HT1080 (cell line): ENCODE measurements around the gene SPRN. TPM values are rescaled to one million over a fixed set of nuclear protein-coding genes. Genes with fewer than 3 reads are reported as not detected.
A peak's percentile ranks its signal among the peaks of the same experiment; 100 is the strongest.
"Not testable (repeated sequence)": the region's sequence is repeated elsewhere in the genome, so short reads cannot be mapped to it uniquely, and the experiment has no call there.

Experiments used
- DNase-seq: peaks from one replicate; pipeline ENCODE4 v3.0.0-alpha.2; 2015; ENCODE audit warnings: low read depth
- total RNA-seq: library from RNA; depleted of rRNA; stranded (reverse); fragments of >200 nt; shearing (Covaris generic); gene quantifications from 2 replicates; pipeline ENCODE4 v1.2.3, GENCODE V29; 2014

SPRN gene
- total RNA-seq, 1 experiment from 2014 or later = not detected

- no peak for DNase-seq
Observed at GRCh38 chr10:133388973-133389818, 35.2 kb downstream of the SPRN start.

- DNase-seq = peak; percentile 23
Observed at GRCh38 chr10:133388236-133388972, 36.0 kb downstream of the SPRN start.

DNA sequence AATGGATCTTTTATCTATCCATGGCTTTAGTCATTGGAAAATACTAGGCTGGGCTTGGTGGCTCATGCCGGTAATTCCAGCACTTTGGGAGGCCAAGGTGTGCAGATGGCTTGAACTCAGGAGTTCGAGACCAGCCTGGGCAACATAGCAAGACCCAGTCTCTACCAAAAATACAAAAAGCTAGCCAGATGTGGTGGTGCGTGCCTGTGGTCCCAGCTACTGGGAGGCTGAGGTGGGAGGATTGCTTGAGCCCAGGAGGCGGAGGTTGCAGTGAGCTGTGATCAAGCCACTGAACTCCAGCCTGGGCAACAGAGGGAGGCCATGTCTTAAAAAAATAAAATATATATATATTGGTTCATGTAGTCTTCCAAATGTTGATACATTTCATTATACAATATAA is 37.5 kb downstream of the SPRN start:
- DNase-seq = not testable (repeated sequence)

DNA sequence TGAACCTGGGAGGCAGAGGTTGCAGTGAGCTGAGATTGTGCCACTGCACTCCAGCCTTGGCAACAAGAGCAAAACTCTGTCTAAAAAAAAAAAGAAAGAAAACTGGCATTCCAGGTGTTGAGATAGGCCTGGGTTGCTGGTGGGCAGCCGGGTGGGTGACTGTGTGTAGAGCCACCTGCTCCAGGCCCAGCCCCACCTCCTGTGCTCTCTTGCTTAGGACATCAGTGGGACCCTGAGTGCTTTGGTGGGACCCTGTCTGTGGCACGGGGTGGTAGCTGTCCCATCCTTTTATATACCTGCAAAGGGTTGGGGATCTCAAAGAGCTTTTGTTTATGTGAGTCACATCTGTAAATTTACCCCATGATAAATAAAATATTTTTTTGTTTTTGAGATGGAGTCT is 39.2 kb downstream of the SPRN start:
- DNase-seq = no peak

DNA sequence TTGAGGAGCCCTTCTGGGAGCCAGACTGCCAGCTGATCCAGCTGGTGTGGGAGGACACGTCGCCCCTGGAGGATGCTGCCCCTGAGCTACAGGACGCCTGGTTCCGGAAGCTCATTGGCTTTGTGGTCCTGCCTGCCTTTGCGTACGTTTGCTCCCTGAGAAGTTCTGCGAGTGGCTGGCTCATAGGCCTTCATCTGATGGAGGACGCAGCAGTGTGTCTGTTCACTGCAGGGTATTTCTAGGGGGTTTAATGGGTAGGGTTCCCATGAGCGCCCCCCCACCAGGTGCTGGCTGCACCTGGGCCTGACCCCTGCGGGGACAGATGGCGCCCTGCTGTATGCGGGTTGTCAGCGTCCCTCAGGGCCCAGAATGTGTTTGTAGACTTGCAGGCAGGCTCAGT is 40.4 kb downstream of the SPRN start:
- no peak for DNase-seq

DNA sequence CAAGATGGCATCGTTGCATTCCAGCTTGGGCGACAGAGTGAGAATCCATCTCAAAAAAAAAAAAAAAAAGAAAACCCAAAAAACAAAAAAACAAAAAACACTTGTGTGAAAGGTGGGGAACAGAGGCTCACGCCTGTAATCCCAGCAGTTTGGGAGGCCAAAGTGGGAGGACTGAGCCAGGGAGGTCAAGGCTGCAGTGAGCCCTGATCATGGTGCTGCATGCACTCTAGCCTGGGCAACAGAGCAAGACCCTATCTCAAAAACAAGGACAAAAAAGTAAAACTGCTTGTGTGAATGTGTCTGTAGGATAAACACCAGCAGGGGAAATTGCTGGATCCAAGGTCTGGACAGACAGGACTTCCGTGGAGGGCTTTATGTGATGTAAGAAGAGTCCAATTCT is 40.9 kb downstream of the SPRN start:
- DNase-seq = no peak

DNA sequence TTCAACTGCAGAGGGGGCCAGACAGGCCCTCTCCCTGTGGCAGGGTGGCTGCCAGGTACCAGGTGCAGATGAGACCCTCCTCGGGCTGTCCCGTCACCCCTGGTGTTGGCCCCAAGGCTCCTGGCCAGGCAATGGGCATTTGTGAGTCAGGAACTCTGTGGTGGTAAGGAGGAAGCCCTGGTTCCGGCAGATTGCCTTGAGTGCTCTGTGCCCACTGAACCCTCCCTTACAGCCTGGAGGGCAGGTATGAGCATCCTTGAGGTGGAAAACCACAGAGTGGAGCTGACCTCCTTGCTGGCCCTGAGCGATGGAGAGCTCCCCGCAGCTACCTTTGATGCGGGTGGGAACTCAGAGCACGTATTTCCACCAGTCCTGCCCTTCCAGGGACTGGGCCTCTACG is 43.4 kb downstream of the SPRN start:
- DNase-seq = no peak

- no peak for DNase-seq
Observed at GRCh38 chr10:133379801-133380666, 44.4 kb downstream of the SPRN start.

- DNase-seq = no peak
Observed at GRCh38 chr10:133379152-133379800, 45.1 kb downstream of the SPRN start, which contains the start of gene PAOX. Gene PAOX, plus strand, starts transcription at chr10:133379262. Its CDS starts 55 bp downstream, at chr10:133379317.

DNA sequence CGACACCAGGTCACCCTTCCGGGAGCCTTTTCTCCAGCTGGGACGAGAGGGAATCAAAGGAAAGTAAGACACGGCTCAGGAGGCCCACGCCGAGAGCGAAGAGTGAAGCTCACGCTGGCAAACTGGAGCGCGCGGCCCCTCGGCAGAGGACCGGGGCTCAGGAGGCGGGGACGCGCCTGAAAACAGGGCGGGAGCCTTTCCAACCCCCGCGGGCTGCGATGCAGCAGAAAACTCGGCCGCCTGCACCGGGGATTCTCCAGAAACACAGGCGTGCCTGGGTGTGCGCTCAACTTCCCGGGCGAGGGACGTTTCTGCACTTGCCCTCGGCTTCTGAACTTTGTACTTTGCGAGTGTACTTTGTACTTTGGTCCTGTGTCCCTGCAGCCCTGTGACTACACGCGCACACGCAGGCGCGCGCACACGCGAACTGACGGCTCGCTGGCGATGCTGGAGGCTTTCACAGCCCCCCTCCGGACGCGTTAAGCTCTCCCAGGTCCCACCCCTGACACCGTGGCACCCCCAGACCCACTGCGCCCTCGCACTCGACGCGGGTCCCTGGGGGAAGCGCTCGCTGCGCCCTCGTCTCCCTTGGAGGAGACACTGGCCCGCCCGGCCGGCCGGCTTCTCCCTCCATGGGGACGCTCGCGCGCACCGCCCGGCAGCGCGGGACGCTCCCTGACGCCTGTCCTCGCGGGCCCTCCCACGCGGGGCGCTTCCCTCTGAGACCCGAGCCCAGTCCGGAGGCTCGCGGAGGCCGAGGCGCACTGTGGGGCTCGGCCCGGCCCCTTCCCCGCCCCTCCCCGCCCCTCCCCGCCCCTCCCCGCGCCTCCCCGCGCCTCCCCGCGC is 46.0 kb downstream of the SPRN start:
- peak; percentile 36 for DNase-seq

- DNase-seq = no peak
Observed at GRCh38 chr10:133377818-133378250, 46.6 kb downstream of the SPRN start.

GRCh38 chr10:133377025-133377817 is 47.2 kb downstream of the SPRN start:
- DNase-seq = no peak

DNA sequence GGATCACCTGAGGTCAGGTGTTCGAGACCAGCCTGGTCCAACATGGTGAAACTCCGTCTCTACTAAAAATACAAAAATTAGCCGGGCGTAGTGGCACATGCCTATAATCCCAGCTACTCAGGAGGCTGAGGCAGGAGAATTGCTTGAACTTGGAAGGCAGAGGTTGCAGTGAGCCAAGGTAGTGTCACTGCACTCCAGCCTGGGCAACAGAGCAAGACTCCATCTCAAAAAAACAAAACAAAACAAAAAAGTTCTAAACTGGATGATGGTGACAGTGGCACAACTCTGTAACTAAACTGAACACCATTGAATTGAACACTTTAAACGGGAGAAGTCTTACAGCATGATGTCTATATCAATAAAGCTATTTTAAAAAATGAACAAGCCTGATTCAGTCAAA is 48.2 kb downstream of the SPRN start:
- not testable (repeated sequence) for DNase-seq

DNA sequence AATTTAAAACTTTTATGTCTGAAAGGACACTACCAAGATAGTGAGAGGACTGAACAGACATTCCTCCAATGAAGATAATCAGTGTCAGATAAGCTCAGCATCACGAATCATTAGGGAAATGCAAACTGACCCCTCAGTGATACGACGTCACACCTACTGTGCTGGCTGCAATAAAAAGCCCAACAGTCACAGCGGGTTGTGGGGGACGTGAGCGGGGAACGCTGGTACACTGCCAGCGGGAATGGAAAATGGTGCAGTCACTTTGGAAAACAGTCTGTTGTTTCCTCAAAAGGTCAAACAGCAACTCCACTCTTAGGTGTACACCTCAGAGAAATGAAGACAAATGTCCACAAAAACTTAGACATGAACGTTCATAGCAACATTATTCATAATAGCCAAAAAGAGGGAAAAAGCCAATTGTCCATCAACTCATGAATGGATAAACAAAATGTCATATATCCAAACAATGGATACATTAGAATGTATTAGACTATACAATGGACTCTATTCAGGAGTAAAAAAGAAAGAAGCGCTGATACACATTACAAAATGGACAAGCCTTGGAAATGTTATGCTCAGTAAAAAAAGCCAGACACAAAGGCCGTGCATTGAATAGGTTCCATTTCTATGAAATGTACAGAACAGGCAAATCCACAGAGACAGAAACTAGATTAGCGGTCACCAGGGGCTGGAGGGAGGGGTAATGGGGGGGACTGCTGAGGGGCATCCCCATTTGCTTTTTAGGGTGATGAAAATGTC is 48.9 kb downstream of the SPRN start:
- no peak for DNase-seq

DNA sequence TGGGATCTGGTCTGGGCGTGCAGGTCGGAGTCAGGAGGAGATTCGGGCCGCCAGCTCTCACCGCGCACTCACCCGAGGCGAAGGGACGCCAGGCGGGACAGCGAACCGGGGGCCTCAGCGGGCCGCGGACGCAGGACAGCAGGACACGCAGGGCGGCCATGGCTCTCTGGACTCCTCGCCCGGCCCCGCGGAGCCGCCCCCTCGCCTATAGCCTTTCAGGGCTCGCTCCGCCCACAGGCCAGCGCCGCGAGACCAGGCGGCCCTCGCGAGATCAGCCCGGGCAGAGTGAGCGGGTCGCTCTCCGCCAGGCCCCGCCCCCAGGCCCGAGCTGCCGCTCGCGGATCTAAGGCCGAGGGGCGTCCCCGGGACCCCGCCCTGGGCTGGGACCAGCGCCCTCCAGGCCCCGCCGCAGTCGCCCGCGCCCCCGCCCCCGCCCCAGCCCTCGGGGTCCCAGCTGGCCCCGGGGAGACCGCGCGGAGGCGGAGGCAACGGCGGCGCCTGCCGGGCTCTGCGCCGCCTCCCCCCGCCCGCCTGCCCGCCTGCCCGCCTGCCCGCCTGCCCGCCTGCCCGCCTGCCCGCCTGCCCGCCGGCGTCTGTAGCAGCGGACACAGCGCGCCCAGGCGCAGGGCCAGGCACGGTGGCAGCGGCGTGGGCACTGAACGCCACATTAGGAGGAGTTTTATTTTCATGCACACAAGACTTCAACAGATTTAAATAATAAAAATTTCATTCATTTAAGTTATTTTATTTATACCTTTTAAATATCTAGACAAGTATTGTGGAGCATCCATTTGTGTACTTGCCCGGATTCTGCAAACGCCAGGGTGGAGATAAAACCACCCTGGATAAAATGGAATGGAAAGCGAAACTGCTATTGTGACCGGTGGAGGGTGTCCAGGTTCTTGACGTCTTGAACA is 51.0 kb downstream of the SPRN start, which contains the start of gene ECHS1:
TSS of gene ECHS1 (minus strand) at position 181 of the 917 bp plus-strand sequence. CDS start at position 160, 21 bp downstream.
- DNase-seq = peak; percentile 85

GRCh38 chr10:133372507-133372906 is 51.9 kb downstream of the SPRN start:
- no peak for DNase-seq
